ENCODE data around the gene BCAR1.
"Not testable (repeated sequence)": the region's sequence is repeated elsewhere in the genome, so short reads cannot be mapped to it uniquely, and the experiment has no call there.

The BCAR1 gene

DNA sequence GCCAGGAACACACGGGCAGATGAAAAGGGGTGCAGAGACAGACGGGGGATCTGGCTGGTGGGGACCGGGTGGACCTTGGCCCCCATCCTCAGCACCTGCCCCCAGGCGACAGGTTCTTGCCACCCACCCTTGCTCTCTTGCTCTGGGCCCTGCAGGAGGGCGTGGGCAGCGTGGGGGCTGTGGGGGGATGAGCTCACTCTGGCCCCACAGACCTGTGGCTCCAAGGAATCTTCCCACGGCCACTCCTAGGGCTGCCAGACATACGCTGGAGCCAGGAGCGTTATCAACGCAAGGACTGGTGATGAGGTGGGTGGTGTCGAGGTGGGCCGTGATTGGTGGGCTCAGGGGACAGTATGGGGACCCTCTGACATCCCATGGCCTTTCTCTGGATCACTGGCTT lies 26.3 kb downstream of the BCAR1 start:
- no peak for DNase-seq (ENCODE audit: low read depth, low spot score)

DNA sequence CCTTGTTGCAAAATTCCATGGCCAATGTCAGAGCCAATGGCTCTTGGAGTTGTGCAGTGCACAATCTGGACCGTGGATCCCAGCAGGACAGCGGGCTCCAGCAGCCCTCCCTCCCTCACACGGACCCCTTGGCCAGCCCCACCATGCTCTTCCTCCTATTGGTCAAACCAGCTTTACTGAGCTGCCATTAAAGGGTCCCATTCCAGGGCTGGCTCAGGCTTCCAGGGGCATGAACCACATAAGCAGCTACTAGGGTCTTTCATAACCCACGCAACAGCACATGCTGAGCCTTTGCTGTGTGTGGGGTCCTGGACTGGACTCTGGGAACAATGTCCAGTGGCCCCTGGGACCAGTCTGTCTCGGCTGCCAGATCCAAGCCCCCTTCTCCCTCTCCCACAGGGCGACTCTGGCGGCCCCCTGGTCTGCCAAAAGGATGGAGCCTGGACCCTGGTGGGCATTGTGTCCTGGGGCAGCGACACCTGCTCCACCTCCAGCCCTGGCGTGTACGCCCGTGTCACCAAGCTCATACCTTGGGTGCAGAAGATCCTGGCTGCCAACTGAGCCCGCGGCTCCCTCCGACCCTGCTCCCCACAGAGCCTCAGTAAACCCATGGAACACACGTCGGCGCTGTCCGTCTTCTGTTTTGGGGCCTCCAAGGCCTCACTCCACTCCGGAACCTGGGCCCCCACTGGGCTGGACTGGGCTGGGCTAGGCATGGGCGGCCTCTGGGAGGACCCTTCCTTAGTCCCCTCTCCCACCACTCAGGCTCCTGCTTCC lies 26.9 kb downstream of the BCAR1 start:
- no peak for DNase-seq (ENCODE audit: low read depth, low spot score)

DNA sequence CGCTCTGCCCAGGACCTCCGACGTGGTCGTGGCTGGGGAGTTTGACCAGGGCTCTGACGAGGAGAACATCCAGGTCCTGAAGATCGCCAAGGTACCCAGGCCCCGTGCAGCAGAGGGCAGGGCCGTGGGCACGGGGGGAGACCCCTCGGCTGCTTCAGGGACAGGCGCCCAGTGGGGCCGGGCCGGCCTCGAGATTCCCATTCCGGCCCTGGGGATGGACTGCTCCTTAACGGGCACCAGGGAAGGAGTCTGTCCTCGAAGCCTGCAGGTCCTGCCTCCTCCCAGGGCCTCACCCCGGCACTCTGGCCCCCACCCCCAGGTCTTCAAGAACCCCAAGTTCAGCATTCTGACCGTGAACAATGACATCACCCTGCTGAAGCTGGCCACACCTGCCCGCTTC lies 28.3 kb downstream of the BCAR1 start:
- not testable (repeated sequence) for DNase-seq (ENCODE audit: low read depth, low spot score)

DNA sequence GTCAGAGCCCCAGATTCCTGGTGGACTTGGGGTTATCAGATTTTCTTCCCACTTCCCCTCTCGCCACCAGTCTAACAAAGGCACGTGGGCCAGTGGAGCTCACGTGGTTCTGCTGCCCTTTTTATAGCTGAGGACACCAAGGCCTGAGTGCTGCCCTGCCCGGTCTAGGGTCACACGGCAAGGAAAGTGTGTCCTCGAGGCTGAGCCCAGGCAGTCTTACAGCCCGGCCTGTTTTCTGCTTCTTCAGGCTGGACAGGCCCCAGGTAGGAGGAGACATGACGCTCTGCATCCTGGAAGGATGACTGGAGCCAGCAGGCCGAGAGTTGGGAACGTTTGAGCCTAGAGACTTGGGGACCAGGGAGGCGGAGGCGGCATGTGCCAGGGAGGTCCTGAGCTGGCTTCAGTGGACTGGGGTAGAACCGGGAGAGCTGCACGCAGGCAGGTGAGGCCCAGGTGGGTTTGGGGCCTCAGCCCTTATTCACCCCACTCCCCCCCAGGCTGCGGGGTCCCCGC lies 29.1 kb downstream of the BCAR1 start:
- no peak for DNase-seq (ENCODE audit: low read depth, low spot score)

DNA sequence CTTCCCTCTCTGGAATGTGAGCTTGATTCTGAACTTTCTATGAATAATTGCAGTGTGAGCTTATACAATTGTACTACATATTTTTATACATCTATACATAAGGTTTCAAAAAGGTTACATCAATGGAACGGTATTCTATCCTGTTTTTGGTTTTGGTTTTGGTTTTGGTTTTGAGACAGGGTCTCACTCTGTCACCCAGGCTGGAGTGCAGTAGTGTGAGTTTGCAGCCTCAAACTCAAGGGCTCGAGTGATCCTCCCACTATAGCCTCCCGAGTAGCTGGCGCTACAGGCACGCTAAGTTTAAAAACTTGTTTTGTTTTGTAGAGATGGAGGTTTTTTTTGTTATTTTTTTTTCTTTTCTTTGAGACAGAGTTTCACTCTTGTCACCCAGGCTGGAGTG lies 31.6 kb downstream of the BCAR1 start:
- DNase-seq (ENCODE audit: low read depth, low spot score), result no peak

DNA sequence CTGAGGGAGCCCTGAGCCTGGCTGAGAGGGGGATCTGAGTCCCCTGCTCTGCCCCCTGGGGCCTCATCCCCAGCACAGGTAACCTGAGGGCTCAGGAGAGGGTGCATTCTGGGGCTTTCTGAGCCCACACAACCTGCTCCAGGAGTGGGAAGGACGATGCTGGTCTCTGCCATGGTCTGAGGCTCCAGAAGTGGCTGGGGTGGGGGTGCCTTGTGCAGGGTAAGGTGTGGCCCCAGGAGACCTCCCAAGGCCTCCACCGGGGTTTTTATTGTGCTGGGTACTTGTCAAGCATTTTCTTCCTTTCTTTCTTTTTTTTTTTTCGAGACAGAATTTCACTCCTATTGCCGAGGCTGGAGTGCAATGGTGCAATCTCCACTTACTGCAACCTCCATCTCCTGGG lies 32.3 kb downstream of the BCAR1 start:
- DNase-seq (ENCODE audit: low read depth, low spot score), result no peak

DNA sequence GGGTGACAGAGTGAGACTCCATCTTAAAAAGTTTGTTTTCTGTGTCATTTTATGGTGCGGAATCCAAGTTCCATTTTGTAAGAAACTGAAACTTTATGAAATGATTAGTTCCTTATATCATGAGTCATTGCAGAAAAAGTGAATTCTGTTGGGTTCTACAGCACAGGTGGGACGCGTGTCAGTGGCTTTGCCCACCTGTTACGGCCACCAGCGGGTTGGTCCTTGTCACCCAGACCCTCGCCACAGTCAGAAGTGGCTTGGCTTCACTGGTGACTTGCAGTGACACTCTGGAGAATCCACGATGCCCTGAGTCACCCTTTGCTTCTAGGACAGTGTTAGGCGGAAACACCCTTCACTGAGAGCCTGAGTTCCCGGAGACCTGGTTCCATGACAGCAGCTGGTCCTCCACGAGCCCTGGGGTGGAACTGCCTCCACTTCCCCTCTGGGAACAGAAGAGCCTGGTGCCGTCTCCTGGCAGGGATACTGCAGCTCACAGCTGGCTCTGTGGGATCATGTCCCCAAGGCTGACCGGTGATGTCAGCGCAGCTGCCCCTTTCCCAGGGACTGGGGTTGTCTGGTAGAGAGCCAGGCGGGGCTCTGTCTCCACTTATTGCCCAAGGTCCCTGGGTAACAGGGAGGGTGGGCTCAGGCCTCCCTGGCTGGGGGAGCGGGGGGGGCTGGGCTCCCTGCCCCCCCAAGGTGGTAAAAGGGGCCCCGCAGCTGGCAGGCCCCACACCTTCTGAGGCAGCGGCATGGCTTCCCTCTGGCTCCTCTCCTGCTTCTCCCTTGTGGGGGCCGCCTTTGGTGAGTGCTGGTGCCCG lies 33.0 kb downstream of the BCAR1 start, which contains the start of gene CTRB1:
Gene CTRB1, plus strand, starts transcription at position 733 of the 821 bp plus-strand sequence. Its CDS starts 20 bp downstream, at position 753.
- DNase-seq (ENCODE audit: low read depth, low spot score), result no peak

DNA sequence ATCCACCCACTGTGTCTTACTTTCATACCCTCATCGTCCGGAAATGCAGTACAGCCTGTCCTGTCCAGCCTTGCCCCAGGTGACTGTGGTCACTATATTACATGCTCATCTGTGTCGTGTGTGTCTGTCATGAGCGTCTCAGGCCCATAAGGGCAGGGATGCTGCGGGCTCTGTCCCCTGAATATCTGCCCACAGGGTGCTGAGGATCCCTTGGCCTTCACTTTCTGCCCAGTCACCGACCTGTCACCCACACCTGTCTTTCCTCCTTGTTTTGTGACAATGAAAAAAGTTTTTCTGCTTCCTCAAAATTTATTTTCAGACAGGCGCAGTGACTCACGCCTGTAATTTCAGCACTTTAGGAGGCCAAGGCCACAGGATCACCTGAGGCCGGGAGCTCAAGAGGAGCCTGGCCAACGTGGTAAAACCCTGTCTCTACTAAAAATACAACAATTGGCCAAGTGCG lies 34.0 kb downstream of the BCAR1 start:
- DNase-seq (ENCODE audit: low read depth, low spot score), result no peak

DNA sequence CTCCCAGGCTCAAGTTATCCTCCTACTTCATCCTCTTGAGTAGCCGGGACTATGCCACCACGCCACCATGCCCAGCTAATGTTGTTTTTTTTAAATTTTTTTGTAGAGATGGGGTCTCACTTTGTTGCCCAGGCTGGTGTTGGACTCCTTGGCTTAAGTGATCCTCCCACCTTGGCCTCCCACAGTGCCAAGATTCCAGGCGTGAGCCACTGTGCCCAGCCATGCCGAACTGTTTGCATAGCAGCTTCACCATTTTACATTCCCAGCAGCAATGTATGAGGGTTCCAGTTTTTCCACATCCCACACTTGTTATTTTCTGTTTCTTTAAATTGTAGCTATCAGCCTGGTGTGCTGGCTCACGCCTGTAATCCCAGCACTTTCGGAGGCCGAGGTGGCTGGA lies 34.8 kb downstream of the BCAR1 start:
- no peak for DNase-seq (ENCODE audit: low read depth, low spot score)

DNA sequence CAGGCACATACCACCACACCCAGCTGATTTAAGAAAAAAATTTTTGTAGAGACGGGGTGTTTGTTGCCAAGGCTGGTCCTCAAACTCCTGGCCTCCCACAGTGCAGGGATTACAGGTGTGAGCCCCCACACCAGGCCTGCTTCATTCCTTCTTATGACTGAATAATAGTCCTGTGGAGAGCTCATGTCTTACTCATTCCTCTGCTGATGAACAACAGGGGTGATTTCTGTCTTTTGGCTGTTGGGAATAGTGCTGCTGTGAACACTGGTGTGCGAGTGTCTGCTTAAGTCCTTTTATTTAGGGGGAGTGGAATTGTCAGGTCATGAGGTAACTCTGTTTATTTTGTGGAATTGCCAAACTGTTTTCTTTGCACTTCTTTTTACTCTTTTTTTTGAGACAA lies 35.3 kb downstream of the BCAR1 start:
- DNase-seq (ENCODE audit: low read depth, low spot score), result no peak

DNA sequence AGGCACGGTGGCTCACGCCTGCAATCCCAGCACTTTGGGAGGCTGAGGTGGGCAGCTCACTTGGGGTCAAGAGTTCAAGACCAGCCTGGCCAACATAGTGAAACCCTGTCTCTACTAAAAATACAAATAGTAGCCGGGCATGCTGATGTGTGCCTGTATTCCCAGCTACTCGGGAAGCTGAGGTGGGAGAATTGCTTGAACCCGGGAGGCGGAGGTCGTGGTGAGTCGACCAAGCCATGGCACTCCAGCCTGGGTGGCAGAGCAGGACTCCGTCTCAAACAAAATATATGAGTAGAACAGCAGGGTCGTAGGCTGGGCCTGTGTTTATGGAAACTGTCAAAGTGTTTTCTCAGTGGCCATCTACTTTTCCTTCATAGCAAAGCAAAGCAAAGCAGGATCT lies 40.1 kb downstream of the BCAR1 start:
- DNase-seq (ENCODE audit: low read depth, low spot score), result not testable (repeated sequence)

DNA sequence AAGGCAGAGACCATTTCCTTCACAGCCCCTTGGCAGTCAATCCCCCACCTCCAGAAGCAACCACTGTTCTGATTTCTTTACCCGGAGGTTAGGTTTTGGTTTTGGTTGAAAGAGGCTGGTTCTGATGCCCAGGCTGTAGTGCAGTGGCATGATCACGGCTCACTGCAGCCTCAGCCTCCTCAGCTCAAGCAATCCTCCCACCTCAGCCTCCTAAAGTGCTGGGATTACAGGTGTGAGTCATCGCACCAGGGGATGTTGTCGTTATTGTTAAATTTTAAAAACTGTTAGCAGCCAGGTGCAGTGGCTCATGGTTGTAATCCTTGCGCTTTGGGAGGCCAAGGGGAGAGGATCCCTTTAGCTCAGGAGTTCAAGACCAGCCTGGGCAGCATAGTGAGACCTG lies 41.5 kb downstream of the BCAR1 start:
- no peak for DNase-seq (ENCODE audit: low read depth, low spot score)

DNA sequence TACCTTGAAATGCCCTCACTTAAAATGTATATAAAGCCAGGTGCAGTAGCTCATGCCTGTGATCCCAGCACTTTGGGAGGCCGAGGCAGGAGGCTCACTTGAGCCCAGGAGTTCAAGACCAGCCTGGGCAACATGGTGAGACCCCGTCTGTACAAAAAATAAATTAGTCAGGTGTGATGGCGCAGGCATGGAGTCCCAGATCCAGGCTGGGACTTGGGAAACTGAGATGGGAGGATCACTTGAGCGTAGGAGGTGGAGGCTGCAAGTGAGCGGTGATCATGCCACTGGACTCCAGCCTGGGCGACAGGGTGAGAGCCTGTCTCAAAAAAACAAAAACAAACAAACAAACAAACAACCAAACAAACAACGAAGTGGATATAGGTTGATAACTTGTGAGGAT lies 41.9 kb downstream of the BCAR1 start:
- not testable (repeated sequence) for DNase-seq (ENCODE audit: low read depth, low spot score)

DNA sequence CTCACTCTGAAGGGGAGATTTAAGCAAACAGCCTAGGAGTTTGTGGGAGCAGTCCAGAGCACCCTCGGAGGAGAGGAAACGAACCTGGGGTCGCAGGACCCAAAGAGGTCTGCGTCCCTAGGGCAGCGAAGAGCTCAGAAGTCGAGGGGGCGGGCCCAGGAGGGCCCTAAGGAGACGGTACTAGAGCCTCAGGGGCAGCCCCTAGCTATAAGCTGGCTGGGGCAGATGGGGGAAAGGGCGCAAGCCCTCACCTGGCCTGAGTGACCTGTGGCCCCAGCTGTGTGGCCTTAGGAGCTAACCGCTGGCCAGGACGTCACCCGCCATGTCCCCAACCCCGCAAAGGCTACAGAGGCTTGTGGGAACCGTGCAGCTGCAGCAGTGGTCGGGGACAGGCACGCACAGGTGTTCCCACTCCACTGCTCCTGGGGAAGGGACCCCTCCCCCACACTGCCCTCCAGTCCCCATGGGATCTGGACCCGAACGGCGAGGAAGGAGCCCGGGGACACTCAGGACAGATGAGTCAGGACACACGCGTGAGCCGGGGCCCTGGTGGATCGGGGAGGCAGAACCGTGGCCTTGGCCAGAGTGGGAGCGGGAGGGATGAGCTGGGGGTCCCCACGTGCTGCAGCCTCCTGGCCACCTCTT lies 42.4 kb downstream of the BCAR1 start:
- no peak for DNase-seq (ENCODE audit: low read depth, low spot score)

DNA sequence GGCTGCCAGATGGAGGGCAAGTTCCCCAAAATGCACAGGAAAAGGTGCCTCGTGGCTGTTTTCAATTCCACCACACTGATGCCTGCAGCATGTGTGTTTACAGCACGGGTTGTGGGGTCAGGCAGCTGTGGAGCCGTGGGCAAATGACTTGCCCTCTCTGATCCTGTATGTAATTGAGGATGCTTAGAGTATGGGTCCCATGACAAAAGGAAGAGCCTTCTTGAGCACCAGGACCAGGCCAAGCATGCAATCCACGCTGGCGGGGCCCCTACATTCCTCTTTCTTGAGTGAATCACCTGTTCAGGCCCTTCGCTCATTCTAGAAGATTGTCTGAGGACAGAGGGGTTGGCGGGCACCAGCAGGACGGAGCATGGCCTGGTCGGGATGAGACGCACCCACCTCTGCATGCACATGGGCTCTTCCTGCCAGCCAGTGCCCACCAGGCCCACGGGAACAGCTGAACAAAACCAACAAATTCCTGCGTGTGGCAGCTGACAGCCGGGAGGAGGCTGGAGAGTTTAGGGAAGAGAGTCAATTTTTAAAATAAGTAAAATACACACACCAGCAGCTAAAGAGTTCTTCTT lies 43.1 kb downstream of the BCAR1 start:
- DNase-seq (ENCODE audit: low read depth, low spot score), result no peak

DNA sequence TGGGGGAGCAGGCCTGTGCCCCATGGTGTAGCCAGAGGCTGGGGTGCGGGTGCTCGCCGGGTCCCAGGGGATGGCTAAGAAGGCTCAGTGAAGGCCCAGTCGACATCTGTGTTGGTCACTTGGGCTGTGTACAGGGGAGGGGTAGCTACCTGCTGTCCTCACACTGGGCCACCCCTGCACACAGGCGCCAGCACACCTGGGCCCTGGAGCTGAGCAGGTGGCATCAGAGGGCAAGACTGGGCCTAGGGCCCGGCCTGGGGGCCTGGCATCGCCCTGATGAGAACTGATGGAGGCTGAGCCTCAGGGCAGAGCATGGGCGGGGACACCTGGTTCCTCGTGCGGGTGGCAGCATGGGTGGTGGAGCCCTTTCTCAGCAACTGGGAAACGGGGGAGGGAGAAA lies 43.6 kb downstream of the BCAR1 start:
- no peak for DNase-seq (ENCODE audit: low read depth, low spot score)

DNA sequence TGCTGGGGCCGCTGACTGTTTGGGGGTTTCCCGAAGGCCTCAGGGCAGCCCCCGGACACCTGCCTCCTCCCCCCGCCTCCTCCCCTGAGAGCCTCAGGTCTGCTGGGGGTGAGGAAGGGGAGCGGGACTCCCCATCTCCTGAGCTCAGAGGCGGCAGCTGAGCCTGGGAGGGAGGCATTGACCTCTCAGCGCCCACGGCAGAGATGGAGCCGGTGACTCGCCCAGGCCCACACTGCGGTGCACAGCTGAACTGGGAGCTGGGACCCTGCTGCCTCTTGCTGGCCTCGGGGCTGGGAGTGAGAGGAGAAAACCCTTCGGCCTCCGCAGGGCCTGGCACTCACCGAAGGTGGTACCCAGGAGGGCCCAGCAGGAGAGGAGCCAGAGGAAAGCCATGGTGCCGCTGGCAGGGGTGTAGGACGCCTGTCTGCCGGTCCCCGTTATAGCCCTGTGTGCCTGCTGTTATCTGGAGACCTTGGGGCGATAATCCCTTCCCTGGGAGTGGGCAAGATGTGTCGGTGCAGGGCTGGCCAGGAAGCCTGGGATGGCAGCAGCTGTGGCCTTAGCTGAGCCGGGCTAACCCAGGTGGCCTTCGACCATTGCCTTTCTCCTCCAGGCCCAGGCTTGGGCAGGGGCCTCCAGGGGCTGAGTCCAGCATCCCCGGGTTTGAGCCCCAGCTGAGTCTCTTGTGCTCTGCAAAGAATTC lies 44.5 kb downstream of the BCAR1 start, which contains the start of gene CTRB2:
Gene CTRB2, minus strand, starts transcription at position 413 of the 703 bp plus-strand sequence. Its CDS starts 20 bp downstream, at position 393.
- DNase-seq (ENCODE audit: low read depth, low spot score), result no peak

DNA sequence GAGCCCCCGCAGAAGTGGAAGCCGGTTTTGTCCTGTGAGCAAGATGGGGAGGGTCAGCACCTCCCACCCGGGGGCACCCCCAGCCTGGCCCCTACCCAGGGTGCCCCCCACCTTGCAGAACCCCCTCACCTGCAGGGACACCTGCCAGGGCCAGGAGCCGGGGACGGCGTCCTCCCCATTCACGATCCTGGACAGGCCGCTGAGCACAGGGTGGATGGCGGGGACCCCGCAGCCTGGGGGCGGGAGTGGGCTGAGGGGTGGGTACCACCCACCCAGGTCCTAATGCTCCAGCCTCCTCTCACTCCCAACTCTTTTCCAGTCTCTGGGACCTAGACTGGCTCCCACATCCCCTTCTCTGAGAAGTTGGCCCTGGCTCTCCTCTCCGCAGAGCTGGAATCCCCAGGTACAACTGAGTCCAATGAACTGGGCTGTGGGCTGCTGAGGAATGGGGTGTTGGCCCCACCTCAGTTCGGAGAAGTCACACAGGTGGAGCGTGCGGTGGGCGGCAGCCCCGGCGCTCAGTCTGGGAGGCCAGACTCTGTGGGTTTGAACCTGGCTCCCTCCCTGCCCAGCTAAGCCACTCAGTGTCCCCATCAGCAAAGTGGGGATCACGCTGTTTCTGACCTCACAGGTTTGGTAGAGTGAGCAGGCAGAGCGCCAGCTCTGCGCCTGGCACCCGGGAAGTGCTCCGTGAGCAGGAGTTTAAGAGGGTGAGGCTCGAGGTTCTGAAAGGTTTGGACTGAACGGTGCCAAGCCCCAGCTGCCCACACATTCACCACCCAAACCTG lies 45.3 kb downstream of the BCAR1 start:
- DNase-seq (ENCODE audit: low read depth, low spot score), result not testable (repeated sequence)

DNA sequence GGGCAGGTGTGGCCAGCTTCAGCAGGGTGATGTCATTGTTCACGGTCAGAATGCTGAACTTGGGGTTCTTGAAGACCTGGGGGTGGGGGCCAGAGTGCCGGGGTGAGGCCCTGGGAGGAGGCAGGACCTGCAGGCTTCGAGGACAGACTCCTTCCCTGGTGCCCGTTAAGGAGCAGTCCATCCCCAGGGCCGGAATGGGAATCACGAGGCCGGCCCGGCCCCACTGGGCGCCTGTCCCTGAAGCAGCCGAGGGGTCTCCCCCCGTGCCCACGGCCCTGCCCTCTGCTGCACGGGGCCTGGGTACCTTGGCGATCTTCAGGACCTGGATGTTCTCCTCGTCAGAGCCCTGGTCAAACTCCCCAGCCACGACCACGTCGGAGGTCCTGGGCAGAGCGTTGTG lies 46.0 kb downstream of the BCAR1 start:
- DNase-seq (ENCODE audit: low read depth, low spot score), result not testable (repeated sequence)

DNA sequence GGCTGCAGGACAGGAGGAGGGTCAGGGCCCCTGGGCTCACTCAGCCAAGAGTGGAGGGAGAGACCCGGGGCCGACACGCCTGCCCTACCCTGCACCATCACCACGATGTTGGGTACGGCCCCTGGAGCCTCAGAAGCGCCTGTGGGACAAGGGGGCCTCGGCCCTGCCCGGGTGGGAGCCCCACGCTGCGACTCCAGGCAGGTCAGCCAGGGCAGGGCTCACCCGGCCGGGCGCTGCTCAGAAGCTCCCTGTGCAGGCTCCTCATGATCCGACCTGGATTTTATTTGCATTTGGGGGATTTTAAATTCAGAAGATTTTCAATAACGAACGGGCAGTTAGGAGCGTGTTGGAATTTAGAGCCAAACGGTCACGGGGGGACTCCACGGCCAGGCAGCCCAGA lies 46.5 kb downstream of the BCAR1 start:
- not testable (repeated sequence) for DNase-seq (ENCODE audit: low read depth, low spot score)
